ENCODE data around the gene ZNF276.

- no peak for TF ChIP-seq POLR2A (IDR thresholded peaks at IDR 0.05)
- TF ChIP-seq CTCF (IDR thresholded peaks at IDR 0.05): no peak
- no peak for TF ChIP-seq POLR2AphosphoS5 (IDR thresholded peaks at IDR 0.05)
These were observed 32.9 kb upstream of the ZNF276 start for GRCh38 chr16:89688395-89688794.

All from gastroesophageal sphincter (tissue), 3 donors.